Loucy (cell line): Measurements from ENCODE around the gene PTPMT1.

ENCODE experiments used
- CTCF ChIP-seq: fragments of 200-600 bp; sonication (generic); conservative IDR thresholded peaks from 2 replicates; pipeline ENCODE4 v1.5.1; 2014; ENCODE audit warnings: mild to moderate bottlenecking, antibody characterized with exemption, low read length
- EZH2phosphoT487 ChIP-seq: fragments of 200-600 bp; IDR thresholded peaks from 2 replicates; pipeline ENCODE4 v1.6.1; 2018; ENCODE audit warnings: antibody characterized with exemption, mild to moderate bottlenecking, moderate library complexity, borderline replicate concordance

GRCh38 chr11:47595967-47596366 lies 30.6 kb downstream of the PTPMT1 start:
- TF ChIP-seq CTCF, result no peak
- no peak for TF ChIP-seq EZH2phosphoT487
